ENCODE measurements around the gene ZNF573. TPM values are rescaled to one million over a fixed set of nuclear protein-coding genes. Genes with fewer than 3 reads are reported as not detected.

ZNF573 gene
- total RNA-seq, 2 experiments from 2014 or later, result 8.3 to 8.7 TPM

DNA sequence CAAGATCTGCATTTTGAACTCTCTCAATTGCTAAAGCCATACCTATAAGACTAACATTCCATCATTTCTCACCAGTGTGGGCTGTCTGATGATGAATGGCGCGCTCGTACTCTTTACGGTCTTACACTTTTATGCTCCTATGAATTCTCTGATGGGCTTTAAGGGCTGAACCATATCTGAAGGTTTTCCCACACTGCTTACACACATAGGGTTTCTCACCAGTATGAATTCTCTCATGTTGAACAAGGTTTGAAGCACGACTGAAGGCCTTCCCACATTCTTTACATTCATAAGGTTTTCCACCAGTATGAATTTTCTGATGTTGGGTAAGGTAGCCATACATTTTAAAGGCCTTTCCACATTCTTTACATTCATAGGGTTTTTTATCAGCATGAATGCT is 41.0 kb downstream of the ZNF573 start:
- H3K27me3 Mint-ChIP-seq, result no peaks in the 10 kb centered on the region
- peaks cover 88% of the 10 kb centered on the region for H3K36me3 Mint-ChIP-seq (ENCODE audit: low read depth)
- H3K4me1 Mint-ChIP-seq (ENCODE audit: low read depth), result no peaks in the 10 kb centered on the region
- ChIA-PET POLR2A (no interaction called here), CTCF (no interaction called here)
- H3K9me3 Mint-ChIP-seq, result peaks cover 72% of the 10 kb centered on the region
- TF ChIP-seq CTCF (IDR thresholded peaks at IDR 0.05), result no peak
- no peak overlapping the region for H3K4me3 Mint-ChIP-seq
- DNase-seq (no peak), ATAC-seq (no peak)
- intact Hi-C loops (cut with micrococcal nuclease), result no loop called here
- no peak overlapping the region for H3K27ac Mint-ChIP-seq

- ChIA-PET CTCF (no interaction called here), POLR2A (interaction anchor here (0.9 kb wide), 1 partner anchor 10 kb away, joined by 3 read pairs; no protein-coding TSS in a partner anchor)
- TF ChIP-seq CTCF (IDR thresholded peaks at IDR 0.05), result no peak
- DNase-seq, result no peak
- H3K27ac Mint-ChIP-seq, result no peak overlapping the region
- no peaks in the 10 kb centered on the region for H3K4me1 Mint-ChIP-seq (ENCODE audit: low read depth)
- no peak for ATAC-seq
- peaks cover 10% of the 10 kb centered on the region for H3K36me3 Mint-ChIP-seq (ENCODE audit: low read depth)
- intact Hi-C loops (cut with micrococcal nuclease), result no loop called here
- peaks cover 8% of the 10 kb centered on the region for H3K9me3 Mint-ChIP-seq
- no peak overlapping the region for H3K4me3 Mint-ChIP-seq
- no peaks in the 10 kb centered on the region for H3K27me3 Mint-ChIP-seq
These were observed 54.2 kb downstream of the ZNF573 start for GRCh38 chr19:37725181-37725580.

DNA sequence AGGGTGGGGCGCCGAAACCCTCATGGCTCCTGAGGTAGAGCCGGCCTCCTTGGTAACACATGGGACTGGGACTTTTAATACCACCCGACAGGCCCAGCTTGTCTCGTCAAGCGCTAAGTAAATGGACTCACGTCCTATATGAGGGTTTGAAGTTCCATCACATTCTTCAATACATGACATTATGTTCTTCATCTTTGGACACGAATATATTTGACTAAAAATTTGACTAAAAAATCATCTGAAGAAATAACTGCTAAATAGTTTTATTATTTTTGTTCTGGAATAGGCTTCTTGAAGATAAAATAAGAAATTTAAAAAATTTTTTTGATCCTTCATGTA is 59.5 kb downstream of the ZNF573 start:
- intact Hi-C loops (cut with micrococcal nuclease), result no loop called here
- Mint-ChIP-seq H3K4me3 (peak overlapping the region; percentile 96), H3K36me3 (ENCODE audit: low read depth) (peaks cover 28% of the 10 kb centered on the region), H3K4me1 (ENCODE audit: low read depth) (peaks cover 14% of the 10 kb centered on the region), H3K9me3 (peaks cover 6% of the 10 kb centered on the region), H3K27ac (peak overlapping the region; percentile 90), H3K27me3 (no peaks in the 10 kb centered on the region)
- TF ChIP-seq CTCF (IDR thresholded peaks at IDR 0.05), result no peak
- ATAC-seq, result no peak
- POLR2A ChIA-PET, result interaction anchor here (0.6 to 0.8 kb wide), 2 partner anchors 60 to 398 kb away, joined by 3 read pairs; partner anchors contain the start of gene ZNF573
- no peak for DNase-seq
- CTCF ChIA-PET, result interaction anchor here (0.6 kb wide), 1 partner anchor 186 kb away, joined by 3 read pairs; the partner anchor contains the start of gene WDR87

DNA sequence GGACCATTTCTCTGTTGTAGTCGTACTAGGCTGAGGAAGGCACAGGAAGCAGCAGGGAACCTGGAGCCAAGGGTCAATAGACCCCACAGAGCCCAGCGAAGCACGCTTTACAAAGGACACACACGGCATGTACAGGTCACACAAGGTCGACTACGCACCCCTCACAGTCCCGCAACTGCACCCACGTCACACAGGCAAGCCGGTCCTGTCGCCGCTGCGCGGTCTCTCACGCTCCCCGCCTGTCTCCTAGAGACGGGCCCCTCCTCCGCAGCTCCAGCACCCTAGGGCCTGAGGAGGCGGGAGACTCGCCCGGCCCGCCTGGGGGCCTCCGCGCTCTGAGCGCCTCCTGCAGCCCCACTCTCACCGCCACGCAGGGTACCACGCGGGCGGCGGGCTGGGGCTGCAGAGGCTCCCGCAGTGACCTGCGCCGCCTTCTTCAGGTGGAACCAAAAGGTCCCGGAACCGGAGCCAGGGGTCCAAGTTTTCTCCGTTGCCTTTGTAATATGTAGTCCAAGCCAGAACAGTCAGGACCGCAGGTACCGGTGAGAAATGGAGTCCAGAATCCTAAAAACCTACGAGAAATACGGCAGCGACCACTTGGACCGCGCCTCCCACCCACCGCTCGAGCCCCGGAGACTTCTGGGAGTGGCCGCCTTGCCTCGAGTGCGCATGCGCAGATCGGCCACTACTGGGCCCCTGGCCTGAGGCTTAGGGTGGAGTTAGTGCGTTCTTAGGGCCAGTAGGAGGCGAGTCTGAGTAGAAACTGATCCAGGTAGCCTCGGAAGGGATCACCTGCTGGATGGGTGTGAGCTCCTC is 60.1 kb downstream of the ZNF573 start, which contains the start of gene ZNF607:
Gene ZNF607, minus strand, starts transcription at position 651 of the 816 bp plus-strand sequence. CDS start 8,143 bp downstream, outside the sequence.
- Mint-ChIP-seq H3K9me3 (peaks cover 6% of the 10 kb centered on the region), H3K36me3 (ENCODE audit: low read depth) (peaks cover 33% of the 10 kb centered on the region), H3K27ac (peak within 1 kb of the TSS; percentile 91), H3K4me1 (ENCODE audit: low read depth) (peaks cover 14% of the 10 kb centered on the region), H3K27me3 (no peaks in the 10 kb centered on the region), H3K4me3 (peak within 1 kb of the TSS; percentile 96)
- intact Hi-C loops (cut with micrococcal nuclease), result no loop called here
- peak; percentile 95 for ATAC-seq
- ChIA-PET POLR2A (interaction anchor here (0.6 to 1.0 kb wide), 4 partner anchors 27 to 398 kb away, joined by 3 to 6 read pairs (median 3); partner anchors contain the start of gene ZNF573), CTCF (interaction anchor here (0.6 kb wide), 1 partner anchor 187 kb away, joined by 3 read pairs; the partner anchor contains the start of gene WDR87)
- peak; percentile 60 for TF ChIP-seq CTCF (IDR thresholded peaks at IDR 0.05)
- peak; percentile 90 for DNase-seq

GRCh38 chr19:37718304-37718703 is 61.1 kb downstream of the ZNF573 start:
- H3K27ac Mint-ChIP-seq, result peak overlapping the region; percentile 91
- ChIA-PET CTCF (no interaction called here), POLR2A (interaction anchor here (1.0 kb wide), 1 partner anchor 26 kb away, joined by 6 read pairs; no protein-coding TSS in a partner anchor)
- H3K4me1 Mint-ChIP-seq (ENCODE audit: low read depth), result peaks cover 14% of the 10 kb centered on the region
- H3K27me3 Mint-ChIP-seq, result no peaks in the 10 kb centered on the region
- DNase-seq, result no peak
- intact Hi-C loops (cut with micrococcal nuclease), result no loop called here
- TF ChIP-seq CTCF (IDR thresholded peaks at IDR 0.05), result no peak
- peak overlapping the region; percentile 96 for H3K4me3 Mint-ChIP-seq
- H3K36me3 Mint-ChIP-seq (ENCODE audit: low read depth), result peaks cover 40% of the 10 kb centered on the region
- no peak for ATAC-seq
- H3K9me3 Mint-ChIP-seq, result peaks cover 4% of the 10 kb centered on the region

Data from activated CD8-positive, alpha-beta T cell treated with anti-CD3 and anti-CD28 coated beads for 36 hours (primary cell).